ENCODE data around the gene SCGB3A1. TPM values are rescaled to one million over a fixed set of nuclear protein-coding genes. Genes with fewer than 3 reads are reported as not detected.

Gene SCGB3A1
- polyA plus RNA-seq, 4 donors: 0.22 to 0.90 TPM; not detected in 2

- no peak for DNase-seq
- Histone ChIP-seq H3K4me3 (ENCODE audit: low read depth in 1 of 3, low read length in 3 of 3) (no peak overlapping the region), H3K27ac (ENCODE audit: low read depth in 1 of 3, low read length in 2 of 3) (no peak overlapping the region), H3K27me3 (ENCODE audit: control insufficient read depth in 3 of 3, insufficient read depth in 3 of 3, low read length in 3 of 3) (no peaks in the 10 kb centered on the region), H3K4me1 (ENCODE audit: control insufficient read depth in 3 of 3, insufficient read depth in 2 of 3, low read depth in 1 of 3, low read length in 2 of 3) (no peaks in the 10 kb centered on the region), H3K9me3 (ENCODE audit: control insufficient read depth in 2 of 2, insufficient read depth in 1 of 2, low read depth in 1 of 2, low read length in 1 of 2) (no peaks in the 10 kb centered on the region), H3K36me3 (ENCODE audit: control insufficient read depth in 3 of 3, insufficient read depth in 2 of 3, low read depth in 1 of 3, low read length in 3 of 3) (no peaks in the 10 kb centered on the region)
- no peak for FAIRE-seq
- WGBS, 3 donors: 78 to 82% (median 81%) methylated on average over 13 of the region's 13 CpGs
Observed at GRCh38 chr5:180604271-180604670, 13.0 kb upstream of the SCGB3A1 start.

- no peaks in the 10 kb centered on the region for H3K36me3 ChIP-seq (ENCODE audit: control insufficient read depth in 3 of 3, insufficient read depth in 2 of 3, low read depth in 1 of 3, low read length in 3 of 3)
- WGBS, 3 donors: 88 to 92% (median 89%) methylated on average over 19 of the region's 19 CpGs
- FAIRE-seq (no peak), DNase-seq (no peak)
- H3K27me3 ChIP-seq (ENCODE audit: control insufficient read depth in 3 of 3, insufficient read depth in 3 of 3, low read length in 3 of 3): no peaks in the 10 kb centered on the region
- no peaks in the 10 kb centered on the region for H3K9me3 ChIP-seq (ENCODE audit: control insufficient read depth in 2 of 2, insufficient read depth in 1 of 2, low read depth in 1 of 2, low read length in 1 of 2)
- H3K4me3 ChIP-seq (ENCODE audit: low read depth in 1 of 3, low read length in 3 of 3): no peak overlapping the region
- no peaks in the 10 kb centered on the region for H3K4me1 ChIP-seq (ENCODE audit: control insufficient read depth in 3 of 3, insufficient read depth in 2 of 3, low read depth in 1 of 3, low read length in 2 of 3)
- H3K27ac ChIP-seq (ENCODE audit: low read depth in 1 of 3, low read length in 2 of 3): no peak overlapping the region
Observed at GRCh38 chr5:180603076-180603594, 11.8 kb upstream of the SCGB3A1 start.

- Histone ChIP-seq H3K27ac (ENCODE audit: low read depth in 1 of 3, low read length in 2 of 3) (no peak overlapping the region), H3K27me3 (ENCODE audit: control insufficient read depth in 3 of 3, insufficient read depth in 3 of 3, low read length in 3 of 3) (no peaks in the 10 kb centered on the region), H3K4me3 (ENCODE audit: low read depth in 1 of 3, low read length in 3 of 3) (no peak overlapping the region), H3K4me1 (ENCODE audit: control insufficient read depth in 3 of 3, insufficient read depth in 2 of 3, low read depth in 1 of 3, low read length in 2 of 3) (no peaks in the 10 kb centered on the region), H3K36me3 (ENCODE audit: control insufficient read depth in 3 of 3, insufficient read depth in 2 of 3, low read depth in 1 of 3, low read length in 3 of 3) (no peaks in the 10 kb centered on the region), H3K9me3 (ENCODE audit: control insufficient read depth in 2 of 2, insufficient read depth in 1 of 2, low read depth in 1 of 2, low read length in 1 of 2) (no peaks in the 10 kb centered on the region)
- 56 to 68% (median 59%) methylated on average over 15 of the region's 15 CpGs for WGBS, 3 donors
- DNase-seq (no peak), FAIRE-seq (no peak)
Observed at GRCh38 chr5:180602481-180603075, 11.3 kb upstream of the SCGB3A1 start.

DNA sequence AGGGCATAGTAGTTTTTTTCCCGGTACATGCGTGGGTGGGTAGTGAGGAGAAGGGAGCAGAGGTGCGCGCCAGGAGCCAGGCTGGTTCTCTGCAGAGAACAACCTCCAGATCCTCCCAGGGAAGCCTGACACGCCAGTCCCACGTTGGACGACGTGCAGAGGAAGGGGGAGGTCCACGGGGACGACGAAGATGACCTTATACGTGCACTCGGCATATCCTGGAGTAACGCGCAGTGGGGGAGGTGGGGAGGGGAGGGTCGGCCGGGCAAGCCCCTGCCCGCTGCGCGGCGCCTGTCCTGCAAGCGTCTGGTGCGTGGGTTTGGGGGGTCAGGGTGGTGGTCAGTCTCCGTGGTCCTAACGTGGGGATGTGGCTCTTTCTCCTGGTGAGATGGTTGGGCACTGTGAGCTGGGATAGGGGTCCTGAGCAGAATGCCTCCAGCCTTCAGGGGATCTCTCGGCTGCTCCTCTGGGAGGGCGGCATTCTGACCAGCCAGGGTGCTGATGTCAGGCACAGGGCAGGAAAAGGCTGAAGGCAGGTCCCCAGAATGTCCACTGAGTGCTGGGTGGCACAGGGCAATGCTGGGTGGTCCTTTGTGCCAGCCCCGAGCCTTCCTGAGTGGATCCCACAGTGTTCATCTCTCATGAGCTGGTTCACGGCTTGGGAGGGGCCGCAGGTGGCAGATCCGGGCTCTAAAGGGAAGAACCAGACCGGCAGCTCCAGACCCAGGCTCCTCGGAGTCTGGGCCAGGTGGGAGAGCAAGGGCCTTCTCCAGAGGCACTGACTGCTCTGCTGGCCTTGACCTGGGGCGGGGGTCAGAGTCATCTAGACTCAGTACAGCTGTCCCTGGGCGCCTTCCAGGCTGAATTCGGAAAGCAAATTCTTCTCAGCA is 10.5 kb upstream of the SCGB3A1 start:
- no peaks in the 10 kb centered on the region for H3K9me3 ChIP-seq (ENCODE audit: control insufficient read depth in 2 of 2, insufficient read depth in 1 of 2, low read depth in 1 of 2, low read length in 1 of 2)
- 79 to 83% (median 82%) methylated on average over 36 of the region's 36 CpGs for WGBS, 3 donors
- no peak overlapping the region for H3K4me3 ChIP-seq (ENCODE audit: low read depth in 1 of 3, low read length in 3 of 3)
- no peak for FAIRE-seq
- no peaks in the 10 kb centered on the region for H3K27me3 ChIP-seq (ENCODE audit: control insufficient read depth in 3 of 3, insufficient read depth in 3 of 3, low read length in 3 of 3)
- no peaks in the 10 kb centered on the region for H3K36me3 ChIP-seq (ENCODE audit: control insufficient read depth in 3 of 3, insufficient read depth in 2 of 3, low read depth in 1 of 3, low read length in 3 of 3)
- H3K27ac ChIP-seq (ENCODE audit: low read depth in 1 of 3, low read length in 2 of 3): no peak overlapping the region
- no peak for DNase-seq
- H3K4me1 ChIP-seq (ENCODE audit: control insufficient read depth in 3 of 3, insufficient read depth in 2 of 3, low read depth in 1 of 3, low read length in 2 of 3): no peaks in the 10 kb centered on the region

DNA sequence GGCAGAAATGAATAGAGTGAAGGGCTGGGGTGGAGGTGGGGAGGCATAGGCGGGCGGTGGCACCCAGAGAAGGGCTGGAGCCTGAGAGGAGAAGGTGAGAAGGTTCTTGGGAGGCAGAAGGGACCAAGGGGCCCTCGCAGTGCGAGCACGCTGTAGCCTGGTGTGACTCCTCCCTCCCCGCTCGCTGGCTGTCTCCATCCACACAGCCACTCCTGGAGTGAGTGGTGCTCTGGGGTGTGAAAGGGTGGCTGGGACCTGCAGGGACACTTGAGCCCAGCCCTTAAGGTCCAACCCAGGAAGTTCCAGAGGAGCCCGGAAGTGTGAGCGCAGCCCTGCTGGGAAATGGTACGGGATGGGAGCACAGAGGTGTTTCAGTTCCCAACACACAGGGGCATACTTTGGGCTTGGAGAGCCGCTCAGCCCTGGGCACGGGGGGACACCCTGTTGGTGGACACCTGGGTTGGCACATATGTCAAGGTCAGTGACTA is 9.3 kb upstream of the SCGB3A1 start:
- Histone ChIP-seq H3K4me3 (ENCODE audit: low read depth in 1 of 3, low read length in 3 of 3) (no peak overlapping the region), H3K9me3 (ENCODE audit: control insufficient read depth in 2 of 2, insufficient read depth in 1 of 2, low read depth in 1 of 2, low read length in 1 of 2) (no peaks in the 10 kb centered on the region), H3K27ac (ENCODE audit: low read depth in 1 of 3, low read length in 2 of 3) (no peak overlapping the region), H3K4me1 (ENCODE audit: control insufficient read depth in 3 of 3, insufficient read depth in 2 of 3, low read depth in 1 of 3, low read length in 2 of 3) (no peaks in the 10 kb centered on the region), H3K36me3 (ENCODE audit: control insufficient read depth in 3 of 3, insufficient read depth in 2 of 3, low read depth in 1 of 3, low read length in 3 of 3) (no peaks in the 10 kb centered on the region), H3K27me3 (ENCODE audit: control insufficient read depth in 3 of 3, insufficient read depth in 3 of 3, low read length in 3 of 3) (no peaks in the 10 kb centered on the region)
- FAIRE-seq (no peak), DNase-seq (no peak)
- 83 to 86% (median 84%) methylated on average over 12 of the region's 12 CpGs for WGBS, 3 donors

GRCh38 chr5:180599981-180600553 is 8.8 kb upstream of the SCGB3A1 start:
- H3K4me3 ChIP-seq (ENCODE audit: low read depth in 1 of 3, low read length in 3 of 3): no peak overlapping the region
- no peaks in the 10 kb centered on the region for H3K9me3 ChIP-seq (ENCODE audit: control insufficient read depth in 2 of 2, insufficient read depth in 1 of 2, low read depth in 1 of 2, low read length in 1 of 2)
- H3K36me3 ChIP-seq (ENCODE audit: control insufficient read depth in 3 of 3, insufficient read depth in 2 of 3, low read depth in 1 of 3, low read length in 3 of 3): no peaks in the 10 kb centered on the region
- FAIRE-seq (no peak), DNase-seq (no peak)
- H3K4me1 ChIP-seq (ENCODE audit: control insufficient read depth in 3 of 3, insufficient read depth in 2 of 3, low read depth in 1 of 3, low read length in 2 of 3): no peaks in the 10 kb centered on the region
- WGBS, 3 donors: 73 to 78% (median 77%) methylated on average over 16 of the region's 16 CpGs
- H3K27ac ChIP-seq (ENCODE audit: low read depth in 1 of 3, low read length in 2 of 3): no peak overlapping the region
- no peaks in the 10 kb centered on the region for H3K27me3 ChIP-seq (ENCODE audit: control insufficient read depth in 3 of 3, insufficient read depth in 3 of 3, low read length in 3 of 3)

- H3K36me3 ChIP-seq (ENCODE audit: control insufficient read depth in 3 of 3, insufficient read depth in 2 of 3, low read depth in 1 of 3, low read length in 3 of 3): no peaks in the 10 kb centered on the region
- no peaks in the 10 kb centered on the region for H3K9me3 ChIP-seq (ENCODE audit: control insufficient read depth in 2 of 2, insufficient read depth in 1 of 2, low read depth in 1 of 2, low read length in 1 of 2)
- WGBS, 3 donors: 87 to 91% (median 90%) methylated on average over 6 of the region's 6 CpGs
- no peaks in the 10 kb centered on the region for H3K4me1 ChIP-seq (ENCODE audit: control insufficient read depth in 3 of 3, insufficient read depth in 2 of 3, low read depth in 1 of 3, low read length in 2 of 3)
- FAIRE-seq: no peak
- DNase-seq: no peak
- no peak overlapping the region for H3K27ac ChIP-seq (ENCODE audit: low read depth in 1 of 3, low read length in 2 of 3)
- no peaks in the 10 kb centered on the region for H3K27me3 ChIP-seq (ENCODE audit: control insufficient read depth in 3 of 3, insufficient read depth in 3 of 3, low read length in 3 of 3)
- H3K4me3 ChIP-seq (ENCODE audit: low read depth in 1 of 3, low read length in 3 of 3): no peak overlapping the region
Observed at GRCh38 chr5:180599590-180599914, 8.3 kb upstream of the SCGB3A1 start.

GRCh38 chr5:180598797-180599589 is 7.7 kb upstream of the SCGB3A1 start:
- H3K9me3 ChIP-seq (ENCODE audit: control insufficient read depth in 2 of 2, insufficient read depth in 1 of 2, low read depth in 1 of 2, low read length in 1 of 2): no peaks in the 10 kb centered on the region
- H3K4me1 ChIP-seq (ENCODE audit: control insufficient read depth in 3 of 3, insufficient read depth in 2 of 3, low read depth in 1 of 3, low read length in 2 of 3): no peaks in the 10 kb centered on the region
- H3K4me3 ChIP-seq (ENCODE audit: low read depth in 1 of 3, low read length in 3 of 3): no peak overlapping the region
- no peaks in the 10 kb centered on the region for H3K27me3 ChIP-seq (ENCODE audit: control insufficient read depth in 3 of 3, insufficient read depth in 3 of 3, low read length in 3 of 3)
- H3K27ac ChIP-seq (ENCODE audit: low read depth in 1 of 3, low read length in 2 of 3): no peak overlapping the region
- 86 to 88% (median 87%) methylated on average over 14 to 16 of the region's 16 CpGs for WGBS, 3 donors
- DNase-seq (no peak), FAIRE-seq (no peak)
- H3K36me3 ChIP-seq (ENCODE audit: control insufficient read depth in 3 of 3, insufficient read depth in 2 of 3, low read depth in 1 of 3, low read length in 3 of 3): no peaks in the 10 kb centered on the region
